Keratinocyte (primary cell): Measurements from ENCODE around the gene TRAF3.

ENCODE experiments used
- CTCF ChIP-seq, 3 experiments: IDR thresholded peaks in 1 of 3; conservative IDR thresholded peaks in 1 of 3; optimal IDR thresholded peaks in 1 of 3; 2 replicates in 2 of 3; 3 replicates in 1 of 3; pipeline versions ENCODE3 to v1.5.1; 2011; ENCODE audit warnings: low read length in 3 of 3, mild to moderate bottlenecking in 3 of 3, moderate library complexity in 2 of 3, control low read depth in 1 of 3, inconsistent platforms in 1 of 3; ENCODE audit not compliant: insufficient read depth in 2 of 3; ENCODE audit errors: extremely low read depth in 1 of 3
- EZH2 ChIP-seq: IDR thresholded peaks from one replicate; pipeline ENCODE4 v1.6.1; 2012; ENCODE audit warnings: inconsistent platforms, mild to moderate bottlenecking, low read length, moderate library complexity

GRCh38 chr14:102953100-102953499, 175.9 kb downstream of the TRAF3 start:
- TF ChIP-seq CTCF (optimal IDR thresholded peaks at IDR 0.05 in 1 of 3, IDR thresholded peaks at IDR 0.05 in 1 of 3, conservative IDR thresholded peaks at IDR 0.05 in 1 of 3; ENCODE audit: extremely low read depth in 1 of 3, insufficient read depth in 2 of 3, low read length in 3 of 3) (no peak), EZH2 (no peak)
